Activated T-helper 17 cell treated with anti-CD3 and anti-CD28 coated beads, Interleukin-2, amount 50 U/mL, for 72 hours (primary cell): ENCODE data around the gene TMEM237. TPM values are rescaled to one million over a fixed set of nuclear protein-coding genes. Genes with fewer than 3 reads are reported as not detected.

ENCODE experiments used
- total RNA-seq, 2 donors: library from RNA; stranded (reverse); gene quantifications; one replicate each; pipeline ENCODE4 v1.2.3, GENCODE V29; 2022

TMEM237 gene
- total RNA-seq, 2 donors from 2014 or later, result 11.8 to 22.0 TPM

Other genes starting within 250 kb of the TMEM237 start
- 10 to 100 TPM; 23.2 to 27.0 TPM for gene TRAK2, start 192.0 kb downstream of the TMEM237 start, total RNA-seq
- gene STRADB, start 191.8 kb downstream of the TMEM237 start, total RNA-seq, result 10 to 100 TPM; 13.6 to 14.5 TPM
- gene MPP4, start 55.1 kb upstream of the TMEM237 start, total RNA-seq, result not detected
- gene ALS2, start 137.4 kb upstream of the TMEM237 start, total RNA-seq, result 1 to 10 TPM; 6.3 to 8.9 TPM
- gene CDK15, start 163.0 kb upstream of the TMEM237 start, total RNA-seq, result not detected